RWPE1 (cell line): Measurements from ENCODE around the gene CDR2.
"Not testable (repeated sequence)": the region's sequence is repeated elsewhere in the genome, so short reads cannot be mapped to it uniquely, and the experiment has no call there.

Source experiments
- CTCF ChIA-PET: fragments of 350-600 bp; sonication (Branson Sonifier 250); formaldehyde crosslinking; extraction: SDS; loops from one replicate; lab custom pipeline; 2021; lab: Yijun Ruan, JAX
- POLR2A ChIA-PET: fragments of 400-600 bp; formaldehyde crosslinking; extraction: SDS; loops from one replicate; lab custom pipeline; 2020; ENCODE audit warnings: antibody characterized with exemption; ENCODE audit not compliant: low non-redundant PET; lab: Yijun Ruan, JAX
- DNase-seq: peaks from one replicate; pipeline ENCODE4 v3.0.0; 2012; ENCODE audit warnings: low spot score
- H3K27ac ChIP-seq: fragments of 450-650 bp; 2 replicates; pipeline ENCODE4 v1.5.1; 2017
- TF ChIP-seq, protein P1 (sequence below): fragments of 450-650 bp; conservative IDR thresholded peaks from 2 replicates; pipeline ENCODE4 v1.5.1; 2017; ENCODE audit warnings: low read depth, mild to moderate bottlenecking

The CDR2 gene

DNA sequence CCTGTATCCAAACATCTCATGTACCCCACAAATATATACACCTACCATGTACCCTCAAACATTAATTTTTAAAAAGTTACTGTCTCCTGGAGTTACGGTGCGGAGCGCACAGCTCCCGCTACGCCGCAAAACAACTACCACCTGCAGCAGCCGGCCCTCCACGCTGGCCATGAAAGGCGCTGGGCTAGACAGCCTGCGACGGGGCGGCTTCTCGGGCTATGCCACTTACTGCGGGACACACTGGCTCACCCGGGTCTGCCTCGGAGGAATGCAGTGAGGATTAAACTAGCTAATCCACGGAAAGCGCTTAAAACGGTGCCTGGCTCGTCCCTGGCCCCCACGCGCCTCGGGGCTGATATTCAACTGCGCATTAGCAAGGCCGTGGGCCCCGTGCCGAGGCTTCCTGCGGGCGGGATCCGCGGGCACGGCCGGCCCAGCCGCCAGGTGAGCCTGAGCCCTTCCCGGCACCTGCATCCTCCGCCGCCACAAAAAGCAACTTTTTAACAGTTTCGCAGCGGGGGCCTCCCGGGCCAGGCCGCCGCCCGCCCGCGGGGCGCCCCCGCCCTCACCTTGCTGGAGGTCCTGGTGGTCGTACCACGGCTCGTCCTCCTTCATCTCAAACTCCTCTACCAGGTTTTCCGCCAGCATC lies 633 bp downstream of the CDR2 start:
- no peak for DNase-seq
- peak overlapping the region; percentile 76 for H3K27ac ChIP-seq
- TF ChIP-seq, protein P1, sequence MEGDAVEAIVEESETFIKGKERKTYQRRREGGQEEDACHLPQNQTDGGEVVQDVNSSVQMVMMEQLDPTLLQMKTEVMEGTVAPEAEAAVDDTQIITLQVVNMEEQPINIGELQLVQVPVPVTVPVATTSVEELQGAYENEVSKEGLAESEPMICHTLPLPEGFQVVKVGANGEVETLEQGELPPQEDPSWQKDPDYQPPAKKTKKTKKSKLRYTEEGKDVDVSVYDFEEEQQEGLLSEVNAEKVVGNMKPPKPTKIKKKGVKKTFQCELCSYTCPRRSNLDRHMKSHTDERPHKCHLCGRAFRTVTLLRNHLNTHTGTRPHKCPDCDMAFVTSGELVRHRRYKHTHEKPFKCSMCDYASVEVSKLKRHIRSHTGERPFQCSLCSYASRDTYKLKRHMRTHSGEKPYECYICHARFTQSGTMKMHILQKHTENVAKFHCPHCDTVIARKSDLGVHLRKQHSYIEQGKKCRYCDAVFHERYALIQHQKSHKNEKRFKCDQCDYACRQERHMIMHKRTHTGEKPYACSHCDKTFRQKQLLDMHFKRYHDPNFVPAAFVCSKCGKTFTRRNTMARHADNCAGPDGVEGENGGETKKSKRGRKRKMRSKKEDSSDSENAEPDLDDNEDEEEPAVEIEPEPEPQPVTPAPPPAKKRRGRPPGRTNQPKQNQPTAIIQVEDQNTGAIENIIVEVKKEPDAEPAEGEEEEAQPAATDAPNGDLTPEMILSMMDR, result no peak
- ChIA-PET CTCF (interaction anchor here (0.5 kb wide), 1 partner anchor 1185 kb away, joined by 3 read pairs; no protein-coding TSS in a partner anchor), POLR2A (no interaction called here)

DNA sequence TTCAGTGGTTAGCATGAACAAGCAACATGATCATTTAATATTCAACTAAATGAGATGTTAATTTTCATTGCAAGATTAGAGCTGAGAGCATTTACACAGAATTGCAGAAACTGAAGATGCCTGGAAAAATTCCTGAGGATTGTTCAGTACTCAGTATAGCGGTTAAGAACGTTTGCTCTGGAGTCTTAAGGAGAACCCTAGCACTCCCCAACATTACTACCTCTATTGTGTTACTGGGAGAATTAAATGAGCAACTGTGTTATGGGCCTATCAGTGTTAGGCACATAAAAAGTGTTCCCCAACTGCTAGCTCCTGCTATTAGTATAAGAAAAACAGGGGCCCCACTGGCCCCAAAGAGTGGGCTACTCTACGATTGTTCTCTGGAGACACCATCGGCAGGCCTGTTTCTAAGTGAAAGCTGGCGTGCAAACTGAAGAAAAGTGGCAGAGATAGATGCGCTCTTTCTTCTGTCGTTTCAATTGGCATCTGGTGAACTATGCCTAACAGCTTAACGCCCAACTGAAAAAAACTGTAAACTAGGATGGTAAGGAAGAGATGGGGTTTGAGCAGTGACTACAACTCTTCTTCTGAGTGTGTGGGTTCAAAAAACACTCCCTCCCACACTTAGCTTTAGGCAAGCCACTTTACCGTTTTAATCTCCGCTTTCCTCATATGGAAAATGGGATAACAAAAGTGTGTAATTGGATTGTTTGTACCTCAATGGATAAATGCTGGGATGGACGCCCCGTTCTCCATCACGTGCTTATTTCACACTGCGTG lies 1.3 kb downstream of the CDR2 start:
- H3K27ac ChIP-seq, result peak overlapping the region; percentile 76
- ChIA-PET CTCF (interaction anchor here (0.5 kb wide), 1 partner anchor 1184 kb away, joined by 3 read pairs; no protein-coding TSS in a partner anchor), POLR2A (interaction anchor here (0.6 kb wide), 1 partner anchor 74 kb away, joined by 3 read pairs; no protein-coding TSS in a partner anchor)
- DNase-seq, result no peak
- TF ChIP-seq, protein P1, result no peak

DNA sequence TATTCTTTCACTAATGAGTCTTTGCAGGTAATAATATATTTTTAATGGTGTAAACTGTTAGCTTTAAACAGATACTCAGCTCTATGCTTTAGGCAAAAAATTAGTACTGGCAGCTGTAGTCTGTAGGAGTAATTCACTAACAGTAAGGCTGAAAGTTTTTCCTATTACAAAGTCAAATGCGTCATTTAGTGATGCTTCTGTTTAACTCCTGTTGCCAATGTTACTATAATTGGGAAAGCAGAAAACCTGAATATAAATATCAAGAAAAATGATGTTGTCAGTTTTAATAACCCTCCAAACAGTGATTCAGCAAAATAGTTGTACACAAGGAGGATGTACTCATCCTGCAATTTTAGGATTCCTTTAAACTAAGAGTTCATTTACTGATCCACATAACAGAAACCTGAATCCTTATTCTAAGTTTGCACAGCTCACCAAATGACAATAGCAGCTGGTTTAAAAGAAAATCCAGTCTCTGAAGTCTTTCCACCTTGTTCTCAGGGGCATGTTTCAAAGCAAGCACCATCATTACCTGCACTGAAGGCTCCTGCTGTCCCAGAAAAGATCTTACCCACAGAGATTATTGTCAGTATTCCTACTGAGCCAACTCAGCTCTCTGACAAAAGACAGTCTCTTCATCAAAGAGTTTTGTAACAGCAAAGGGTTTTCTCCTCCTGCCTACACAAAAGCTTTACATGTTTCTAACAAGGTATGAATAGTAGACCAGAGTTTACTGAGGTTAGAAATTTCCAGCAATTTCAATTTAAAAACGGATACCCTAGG lies 4.2 kb downstream of the CDR2 start:
- ChIA-PET POLR2A (no interaction called here), CTCF (no interaction called here)
- no peak for DNase-seq
- H3K27ac ChIP-seq, result peak overlapping the region; percentile 38
- TF ChIP-seq, protein P1, result no peak

DNA sequence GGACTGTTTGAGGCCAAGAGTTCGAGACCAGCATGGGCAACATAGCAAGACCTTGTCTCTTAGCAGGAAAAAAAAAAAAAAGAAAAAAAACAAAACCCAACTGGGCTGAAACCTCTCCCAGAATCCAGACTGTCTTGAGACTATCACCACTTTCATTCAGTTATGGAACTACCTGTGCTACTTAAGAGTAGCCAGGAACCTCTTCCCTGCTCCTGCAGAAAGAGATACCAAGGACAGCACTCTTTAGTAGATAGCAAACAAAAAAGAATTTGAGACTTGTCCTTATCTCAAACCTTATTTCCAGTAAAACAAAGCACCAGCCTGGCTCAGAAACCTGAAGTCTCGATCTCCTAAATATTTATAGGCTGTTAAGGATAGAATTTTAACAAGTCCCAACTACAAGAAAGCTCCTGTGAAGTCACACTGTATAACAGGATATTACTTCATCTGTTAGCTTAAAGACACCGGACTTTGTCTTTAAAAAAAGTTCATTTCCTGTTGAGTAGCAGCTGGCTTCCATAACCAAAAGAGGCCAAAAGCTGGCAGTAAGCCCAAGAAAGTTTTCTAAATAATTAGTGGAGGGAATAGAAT lies 5.1 kb downstream of the CDR2 start:
- POLR2A ChIA-PET, result no interaction called here
- CTCF ChIA-PET, result no interaction called here
- TF ChIP-seq, protein P1, result no peak
- H3K27ac ChIP-seq, result no peak overlapping the region
- DNase-seq, result no peak

DNA sequence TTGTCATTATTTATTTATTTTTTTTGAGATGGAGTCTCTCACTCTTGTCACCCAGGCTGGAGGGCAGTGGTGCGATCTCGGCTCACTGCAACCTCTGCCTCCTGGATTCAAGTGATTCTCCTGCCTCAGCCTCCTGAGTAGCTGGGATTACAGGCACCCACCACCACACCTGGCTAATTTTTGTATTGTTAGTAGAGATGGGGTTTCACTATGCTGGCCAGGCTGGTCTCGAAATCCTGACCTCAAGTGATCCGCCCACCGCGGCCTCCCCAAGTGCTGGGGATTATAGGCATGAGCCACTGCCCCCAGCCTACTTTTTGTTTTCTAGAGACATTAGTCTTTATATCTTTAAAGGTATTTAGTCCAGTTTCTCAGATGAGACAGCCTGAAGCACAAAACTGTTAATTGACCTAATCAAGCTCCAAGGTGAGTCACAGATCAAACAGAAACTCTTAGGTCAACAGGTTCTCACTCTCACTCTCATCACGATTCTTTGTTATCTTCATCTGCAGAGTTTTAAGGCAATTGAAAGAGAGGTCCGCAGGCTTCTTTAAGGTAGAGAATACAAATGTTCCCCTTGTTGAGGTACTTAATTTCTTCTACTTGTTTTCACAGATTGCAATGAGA lies 6.1 kb downstream of the CDR2 start:
- CTCF ChIA-PET, result interaction anchor here (0.7 kb wide), 1 partner anchor 11 kb away, joined by 3 read pairs; no protein-coding TSS in a partner anchor
- DNase-seq, H3K27ac ChIP-seq, POLR2A ChIA-PET: not testable (repeated sequence)

DNA sequence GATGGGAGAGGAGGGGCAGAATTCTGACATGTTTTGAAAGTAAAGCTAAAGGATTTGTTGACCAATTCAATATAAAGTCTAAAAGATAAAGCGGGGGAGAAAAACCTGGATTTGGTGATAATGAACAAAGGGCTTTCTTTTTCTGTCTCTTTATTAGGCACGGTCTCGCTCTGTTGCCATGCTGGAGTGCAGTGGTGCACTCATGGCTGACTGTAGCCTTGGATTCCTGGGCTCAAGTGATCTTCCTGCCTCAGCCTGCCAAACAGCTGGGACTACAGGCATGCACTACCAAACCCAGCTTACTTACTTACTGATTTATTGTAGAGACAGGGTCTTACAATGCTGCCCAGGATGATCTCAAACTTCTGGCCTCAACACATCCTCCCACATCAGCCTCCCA lies 7.5 kb downstream of the CDR2 start:
- ChIA-PET CTCF (no interaction called here), POLR2A (no interaction called here)
- TF ChIP-seq, protein P1, result no peak
- DNase-seq, result no peak
- no peak overlapping the region for H3K27ac ChIP-seq
